Nephron (organoid): ENCODE measurements around the gene MED29.

ENCODE experiments used
- H3K27ac Mint-ChIP-seq, 3 experiments: 2 replicates each; pipeline ENCODE4 v1.8.0; 2020; ENCODE audit warnings: mixed read lengths in 3 of 3, mild to moderate bottlenecking in 2 of 3, moderate library complexity in 1 of 3
- H3K27me3 Mint-ChIP-seq: 2 replicates; pipeline ENCODE4 v1.8.0; 2021; ENCODE audit warnings: low read depth, mild to moderate bottlenecking, moderate library complexity, mixed read lengths
- H3K36me3 Mint-ChIP-seq: 2 replicates; pipeline ENCODE4 v1.8.0; 2020; ENCODE audit warnings: low read depth, mixed read lengths
- H3K4me1 Mint-ChIP-seq: 2 replicates; pipeline ENCODE4 v1.8.0; 2020; ENCODE audit warnings: mixed read lengths
- H3K4me3 Mint-ChIP-seq, 3 experiments: 2 replicates each; pipeline ENCODE4 v1.8.0; 2020; ENCODE audit warnings: mild to moderate bottlenecking in 3 of 3, mixed read lengths in 3 of 3, moderate library complexity in 2 of 3
- H3K9me3 Mint-ChIP-seq: 2 replicates; pipeline ENCODE4 v1.8.0; 2020; ENCODE audit warnings: mixed read lengths
- CTCF ChIP-seq, 3 experiments: fragments of 200-600 bp; sonication (generic); IDR thresholded peaks; one replicate each; pipeline ENCODE4 v1.5.0; 2021; ENCODE audit warnings: antibody characterized with exemption in 3 of 3; ENCODE audit not compliant: unreplicated experiment in 3 of 3

The MED29 gene

GRCh38 chr19:39401549-39402345 lies 10.6 kb downstream of the MED29 start:
- TF ChIP-seq CTCF (IDR thresholded peaks at IDR 0.05; ENCODE audit: unreplicated experiment in 3 of 3), result no peak
- H3K27me3 Mint-ChIP-seq, result no peaks in the 10 kb centered on the region
- peaks cover 28% of the 10 kb centered on the region for H3K4me1 Mint-ChIP-seq
- H3K36me3 Mint-ChIP-seq, result peaks cover 8% of the 10 kb centered on the region
- peak overlapping the region; percentile 97 to 98 (median 98) for H3K27ac Mint-ChIP-seq
- H3K9me3 Mint-ChIP-seq, result no peaks in the 10 kb centered on the region
- peak overlapping the region; percentile 89 to 91 (median 90) for H3K4me3 Mint-ChIP-seq

- Mint-ChIP-seq H3K36me3 (peaks cover 8% of the 10 kb centered on the region), H3K4me1 (peaks cover 28% of the 10 kb centered on the region), H3K4me3 (peak overlapping the region; percentile 89 to 91 (median 90)), H3K9me3 (no peaks in the 10 kb centered on the region), H3K27ac (peak overlapping the region; percentile 97 to 98 (median 98)), H3K27me3 (no peaks in the 10 kb centered on the region)
- no peak for TF ChIP-seq CTCF (IDR thresholded peaks at IDR 0.05; ENCODE audit: unreplicated experiment in 3 of 3)
Measured at GRCh38 chr19:39402346-39403300, 11.4 kb downstream of the MED29 start.

GRCh38 chr19:39403331-39404312 lies 12.4 kb downstream of the MED29 start:
- no peak for TF ChIP-seq CTCF (IDR thresholded peaks at IDR 0.05; ENCODE audit: unreplicated experiment in 3 of 3)
- Mint-ChIP-seq H3K9me3 (no peaks in the 10 kb centered on the region), H3K4me1 (peaks cover 30% of the 10 kb centered on the region), H3K4me3 (peak overlapping the region; percentile 89 to 91 (median 90)), H3K36me3 (peaks cover 4% of the 10 kb centered on the region), H3K27ac (peak overlapping the region; percentile 94 to 98 (median 97)), H3K27me3 (no peaks in the 10 kb centered on the region)

GRCh38 chr19:39405261-39405957 lies 14.2 kb downstream of the MED29 start:
- Mint-ChIP-seq H3K36me3 (no peaks in the 10 kb centered on the region), H3K27ac (peak overlapping the region; percentile 40 to 97 (median 82)), H3K4me3 (peak overlapping the region; percentile 79 to 92 (median 88)), H3K27me3 (no peaks in the 10 kb centered on the region), H3K9me3 (no peaks in the 10 kb centered on the region), H3K4me1 (peaks cover 35% of the 10 kb centered on the region)
- TF ChIP-seq CTCF (IDR thresholded peaks at IDR 0.05; ENCODE audit: unreplicated experiment in 3 of 3), result no peak
